Stimulated activated memory B cell treated with anti-CD40 and anti-IgM and Interleukin-4, amounts not matched to agents 10 μg/mL and 1 μg/mL and 100 μg/mL, for 72 hours (primary cell): Measurements from ENCODE around the gene MAP3K14.

Experiments
- ATAC-seq: fragments of 150-1000 bp; cut with Tn5 transposase; 2 replicates; pipeline ENCODE4 v1.10.0; 2021
- H3K27ac Mint-ChIP-seq: one replicate; pipeline ENCODE4 v1.8.0; 2022; ENCODE audit warnings: mild to moderate bottlenecking, mixed read lengths
- H3K27me3 Mint-ChIP-seq: one replicate; pipeline ENCODE4 v1.8.0; 2022; ENCODE audit warnings: mixed read lengths
- H3K36me3 Mint-ChIP-seq: one replicate; pipeline ENCODE4 v1.8.0; 2022; ENCODE audit warnings: mixed read lengths
- H3K4me1 Mint-ChIP-seq: one replicate; pipeline ENCODE4 v1.8.0; 2022; ENCODE audit warnings: mixed read lengths
- H3K4me3 Mint-ChIP-seq: one replicate; pipeline ENCODE4 v1.8.0; 2022; ENCODE audit warnings: mild to moderate bottlenecking, moderate library complexity, mixed read lengths
- H3K9me3 Mint-ChIP-seq: one replicate; pipeline ENCODE4 v1.8.0; 2022; ENCODE audit warnings: mixed read lengths

The MAP3K14 gene

DNA sequence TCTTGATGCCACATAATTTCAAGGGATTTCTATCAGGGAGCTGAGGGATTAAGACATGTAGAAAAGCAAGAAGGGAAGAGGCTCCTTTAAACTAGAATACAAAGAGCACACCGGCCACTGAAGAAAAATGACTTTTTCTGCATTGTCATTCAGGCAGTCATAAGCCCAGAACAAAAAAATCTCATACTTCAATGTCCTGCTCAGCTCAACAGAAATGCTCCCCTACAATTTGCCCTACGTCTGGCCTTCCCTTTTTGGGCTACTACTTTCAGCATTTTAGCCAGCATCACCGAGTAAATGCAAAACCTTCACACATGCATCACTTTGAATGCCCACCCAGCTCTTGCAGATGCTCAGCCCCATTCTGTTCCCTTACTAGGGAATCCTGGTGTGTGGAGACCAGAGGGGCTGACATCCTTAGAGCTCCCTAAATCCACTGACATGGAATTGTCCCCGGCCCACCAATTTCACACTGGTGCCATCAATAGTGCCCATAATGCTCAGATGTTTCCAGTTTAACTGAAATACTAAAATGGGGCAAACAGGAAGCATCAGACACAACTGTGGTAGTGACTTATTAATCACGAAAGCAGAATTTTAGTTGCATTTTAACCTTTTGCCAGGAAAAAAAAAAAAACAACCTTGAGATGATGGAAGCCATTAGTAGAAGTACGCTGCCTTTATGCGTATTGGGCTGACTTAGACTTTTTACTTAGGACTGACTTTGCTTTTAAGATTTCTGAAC, 2.7 kb downstream of the MAP3K14 start:
- Mint-ChIP-seq H3K36me3 (peaks cover 65% of the 10 kb centered on the region), H3K4me3 (peak overlapping the region; percentile 89), H3K9me3 (no peaks in the 10 kb centered on the region), H3K27ac (peak overlapping the region; percentile 90), H3K27me3 (no peaks in the 10 kb centered on the region), H3K4me1 (peaks cover 71% of the 10 kb centered on the region)
- no peak for ATAC-seq

DNA sequence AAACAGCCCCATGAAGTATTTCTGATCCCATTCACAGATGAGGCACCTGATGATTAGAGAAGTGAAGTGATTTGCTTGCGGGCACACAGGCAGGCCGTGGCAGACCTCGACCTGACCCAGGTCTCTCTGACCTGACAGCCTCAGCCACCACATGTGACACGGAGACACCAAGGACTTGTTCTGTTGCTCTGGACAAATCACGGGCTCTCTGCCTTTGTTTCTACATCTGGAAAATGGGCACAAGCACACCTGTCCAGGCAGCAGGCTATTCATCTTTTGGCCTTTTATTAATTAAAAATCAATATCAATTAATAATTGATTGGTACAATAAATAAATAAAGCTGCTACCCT, 3.4 kb downstream of the MAP3K14 start:
- peaks cover 71% of the 10 kb centered on the region for H3K4me1 Mint-ChIP-seq
- no peaks in the 10 kb centered on the region for H3K9me3 Mint-ChIP-seq
- H3K36me3 Mint-ChIP-seq = peaks cover 71% of the 10 kb centered on the region
- peak overlapping the region; percentile 89 for H3K4me3 Mint-ChIP-seq
- no peak for ATAC-seq
- H3K27ac Mint-ChIP-seq = peak overlapping the region; percentile 90
- H3K27me3 Mint-ChIP-seq = no peaks in the 10 kb centered on the region

GRCh38 chr17:45312477-45313420, 4.1 kb downstream of the MAP3K14 start:
- Mint-ChIP-seq H3K27me3 (no peaks in the 10 kb centered on the region), H3K9me3 (no peaks in the 10 kb centered on the region), H3K36me3 (peaks cover 78% of the 10 kb centered on the region), H3K4me3 (peak overlapping the region; percentile 89), H3K4me1 (peaks cover 77% of the 10 kb centered on the region), H3K27ac (peak overlapping the region; percentile 90)
- no peak for ATAC-seq

DNA sequence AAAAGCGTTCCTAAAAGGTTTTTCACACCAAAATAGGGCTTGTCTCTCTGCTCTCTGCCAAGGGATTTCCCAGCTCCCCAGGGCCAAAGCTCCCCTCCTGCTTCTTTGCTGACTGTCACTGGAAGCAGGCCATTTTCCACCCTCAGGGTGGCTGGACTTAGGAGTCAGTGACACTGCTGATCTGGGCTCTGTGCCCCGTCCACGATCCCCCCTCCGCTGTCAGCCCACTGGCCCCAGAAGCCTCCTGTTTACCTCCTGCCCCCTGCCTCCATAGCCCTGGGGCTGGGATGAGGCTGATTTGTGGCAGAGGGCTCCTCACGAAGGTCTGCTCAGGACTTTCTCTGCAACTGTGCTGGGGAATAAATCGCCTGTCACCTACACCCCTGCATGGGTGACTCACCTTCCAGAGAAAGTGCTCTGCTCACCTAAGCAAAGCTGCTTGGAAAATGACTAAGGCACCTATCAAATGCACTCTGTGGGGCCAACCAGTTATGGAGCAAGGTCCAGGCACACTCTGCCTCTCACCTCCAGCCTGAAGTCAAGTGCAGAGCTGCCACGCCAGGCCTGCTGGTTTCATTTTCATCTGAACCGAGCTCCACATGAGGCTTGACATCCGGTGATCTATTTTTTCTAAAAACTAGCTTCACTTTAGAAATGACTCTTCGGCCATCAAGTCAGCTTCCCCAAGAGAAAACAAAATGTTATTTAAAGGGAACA, 4.9 kb downstream of the MAP3K14 start:
- no peaks in the 10 kb centered on the region for H3K9me3 Mint-ChIP-seq
- H3K36me3 Mint-ChIP-seq = peaks cover 85% of the 10 kb centered on the region

DNA sequence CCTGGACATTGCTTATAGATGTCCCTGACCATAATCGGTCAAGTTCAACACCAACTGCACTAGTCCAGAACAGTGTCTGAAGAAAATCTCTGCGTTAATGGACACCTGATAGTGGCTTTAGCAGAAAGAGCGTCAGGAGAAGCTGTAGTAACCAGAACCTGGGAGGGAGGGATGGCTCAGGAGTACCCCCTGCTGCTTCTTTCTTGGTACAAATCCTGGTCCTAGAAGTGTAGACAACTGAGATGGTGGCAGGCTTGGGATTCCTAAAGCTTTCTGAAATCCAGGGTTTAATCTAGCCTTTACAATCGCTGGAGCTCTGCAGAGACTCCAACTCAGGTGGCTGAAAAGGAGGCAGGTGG, 5.4 kb downstream of the MAP3K14 start:
- H3K4me3 Mint-ChIP-seq = peak overlapping the region; percentile 89
- no peak for ATAC-seq

More for the DNA sequence above, 4.9 kb downstream of the MAP3K14 start:
- H3K27me3 Mint-ChIP-seq = no peaks in the 10 kb centered on the region
- peaks cover 83% of the 10 kb centered on the region for H3K4me1 Mint-ChIP-seq
- peak overlapping the region; percentile 90 for H3K27ac Mint-ChIP-seq
- peak overlapping the region; percentile 89 for H3K4me3 Mint-ChIP-seq
- peak; percentile 52 for ATAC-seq

DNA sequence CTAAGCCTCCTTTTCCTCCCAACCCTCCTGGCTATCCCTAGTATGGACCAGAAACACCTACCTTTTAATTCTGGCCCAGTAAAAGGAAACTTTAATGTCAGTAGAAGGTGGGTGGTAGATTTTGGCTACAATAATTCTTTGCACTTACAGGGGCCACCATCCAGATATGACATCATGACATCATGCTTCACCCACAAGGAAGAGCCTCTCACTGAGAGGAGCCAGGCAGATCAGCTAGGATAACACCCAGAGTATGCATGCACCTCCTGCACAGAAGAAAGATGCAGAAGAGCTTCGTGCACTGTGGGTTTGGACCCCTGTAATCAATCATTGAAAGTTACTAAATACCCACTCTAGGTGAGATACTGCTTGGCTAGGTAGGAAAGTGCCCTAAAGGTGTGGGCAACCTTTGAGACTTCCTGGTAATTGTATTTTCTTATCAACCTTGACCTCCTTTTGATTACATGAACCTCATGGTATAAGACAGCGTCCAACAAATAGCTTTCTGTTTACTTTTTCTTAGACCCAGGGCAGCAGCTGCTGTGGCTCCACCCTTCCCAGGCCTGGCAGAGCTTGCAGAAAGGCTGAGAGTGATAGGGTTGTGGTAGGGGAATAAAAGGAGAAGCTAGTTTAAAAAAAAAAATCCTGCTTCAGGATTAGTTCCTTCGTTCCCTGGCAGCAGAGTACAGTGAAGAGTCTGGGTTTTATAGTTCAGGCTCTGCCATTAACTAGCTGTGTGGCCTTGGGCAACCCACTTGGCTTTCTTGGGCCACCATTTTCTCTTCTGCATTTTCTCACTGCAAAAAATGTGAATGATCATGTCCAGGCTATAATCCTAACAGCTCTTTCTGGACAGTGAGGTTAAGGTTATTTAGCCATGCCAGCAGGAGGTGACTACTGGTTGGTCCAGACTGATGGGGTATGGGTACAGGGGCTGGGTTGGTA, 6.2 kb downstream of the MAP3K14 start:
- Mint-ChIP-seq H3K4me1 (peaks cover 90% of the 10 kb centered on the region), H3K27ac (peak overlapping the region; percentile 90), H3K4me3 (peak overlapping the region; percentile 89), H3K36me3 (peaks cover 77% of the 10 kb centered on the region), H3K9me3 (no peaks in the 10 kb centered on the region), H3K27me3 (no peaks in the 10 kb centered on the region)
- no peak for ATAC-seq

More for the DNA sequence above, 5.4 kb downstream of the MAP3K14 start:
- no peaks in the 10 kb centered on the region for H3K27me3 Mint-ChIP-seq
- peak overlapping the region; percentile 90 for H3K27ac Mint-ChIP-seq
- H3K36me3 Mint-ChIP-seq = peaks cover 85% of the 10 kb centered on the region
- peaks cover 86% of the 10 kb centered on the region for H3K4me1 Mint-ChIP-seq
- H3K9me3 Mint-ChIP-seq = no peaks in the 10 kb centered on the region

DNA sequence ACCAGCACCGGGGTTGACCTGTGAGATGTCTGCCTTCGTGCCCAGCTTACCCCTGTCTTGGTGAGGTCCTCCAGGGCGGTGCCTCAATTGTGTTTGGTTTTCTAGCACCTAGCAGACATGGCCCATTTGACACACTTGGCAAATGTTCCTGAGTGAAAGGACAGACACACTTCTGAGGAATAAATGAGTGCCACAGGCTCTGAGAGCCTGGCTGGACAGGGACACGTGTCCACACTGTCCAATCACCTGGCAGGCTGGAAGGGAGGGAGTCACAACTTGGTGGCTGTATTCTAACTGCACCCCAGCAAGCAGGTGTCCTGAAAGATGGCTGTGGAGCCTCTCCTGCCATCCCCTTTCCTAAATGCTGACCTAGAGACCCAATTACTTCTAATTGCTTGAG, 7.4 kb downstream of the MAP3K14 start:
- no peaks in the 10 kb centered on the region for H3K27me3 Mint-ChIP-seq
- H3K9me3 Mint-ChIP-seq = no peaks in the 10 kb centered on the region
- H3K4me1 Mint-ChIP-seq = peaks cover 86% of the 10 kb centered on the region
- H3K4me3 Mint-ChIP-seq = peak overlapping the region; percentile 70
- ATAC-seq = no peak
- H3K27ac Mint-ChIP-seq = peak overlapping the region; percentile 90
- peaks cover 70% of the 10 kb centered on the region for H3K36me3 Mint-ChIP-seq

DNA sequence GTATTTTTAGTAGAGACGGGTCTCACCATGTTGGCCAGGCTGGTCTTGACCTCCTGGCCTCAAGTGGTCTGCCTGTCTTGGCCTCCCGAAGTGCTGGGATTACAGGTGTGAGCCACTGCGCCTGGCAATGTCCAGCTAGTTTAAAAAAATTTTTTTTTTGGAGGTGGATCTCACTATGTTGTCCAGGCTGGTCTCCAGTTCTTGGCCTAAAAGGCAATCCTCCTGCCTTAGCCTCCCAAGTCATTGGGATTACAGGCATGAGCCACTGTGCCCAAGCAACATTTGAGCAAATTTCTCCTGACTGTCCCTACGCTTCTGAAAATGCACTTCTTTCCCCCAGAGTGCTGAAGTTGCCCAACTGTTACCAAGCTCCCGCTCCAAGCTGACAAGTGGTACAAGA, 8.0 kb downstream of the MAP3K14 start:
- Mint-ChIP-seq H3K9me3 (no peaks in the 10 kb centered on the region), H3K27ac (peak overlapping the region; percentile 90), H3K4me1 (peaks cover 86% of the 10 kb centered on the region), H3K4me3 (peak overlapping the region; percentile 70), H3K36me3 (peaks cover 69% of the 10 kb centered on the region), H3K27me3 (no peaks in the 10 kb centered on the region)
- no peak for ATAC-seq

- Mint-ChIP-seq H3K4me3 (peak overlapping the region; percentile 75), H3K4me1 (peaks cover 83% of the 10 kb centered on the region), H3K27me3 (no peaks in the 10 kb centered on the region), H3K27ac (peak overlapping the region; percentile 90), H3K36me3 (peaks cover 65% of the 10 kb centered on the region), H3K9me3 (no peaks in the 10 kb centered on the region)
- no peak for ATAC-seq
These were observed 8.8 kb downstream of the MAP3K14 start for GRCh38 chr17:45308016-45308365.

DNA sequence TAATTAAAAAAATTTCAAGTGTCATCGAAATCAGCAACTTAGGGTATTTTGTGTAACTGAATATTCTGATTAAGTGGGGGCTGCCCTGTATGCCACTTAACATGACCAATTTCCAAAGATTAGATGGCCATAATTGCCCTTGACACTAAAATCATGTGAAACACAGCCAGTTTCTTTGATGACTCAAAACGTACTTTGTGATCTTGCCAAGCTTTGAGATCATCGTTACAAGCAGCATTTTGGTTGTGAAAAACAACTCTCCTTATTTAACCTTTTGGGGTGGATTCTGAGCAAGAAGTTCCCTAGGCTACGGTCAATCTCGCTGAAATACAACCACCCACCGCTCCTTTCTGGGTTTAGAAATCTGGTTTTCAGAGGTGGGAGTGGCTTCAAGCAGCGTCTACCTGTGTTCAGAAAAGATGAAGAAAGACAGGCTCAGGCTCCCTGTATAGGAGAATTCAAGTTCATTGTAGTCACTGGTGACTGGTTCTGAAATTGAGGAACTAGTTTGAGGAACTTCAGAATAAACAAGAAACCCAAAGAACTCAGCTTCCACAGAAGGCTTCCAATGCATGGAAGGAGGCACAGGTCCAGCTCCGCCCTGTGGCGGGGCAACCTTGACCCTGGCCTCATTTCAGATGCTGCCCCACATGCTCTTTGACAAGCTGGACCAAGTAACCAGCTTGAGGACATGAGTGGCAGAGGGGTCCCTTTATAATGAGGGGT, 9.4 kb downstream of the MAP3K14 start:
- H3K27ac Mint-ChIP-seq = peak overlapping the region; percentile 90
- H3K27me3 Mint-ChIP-seq = no peaks in the 10 kb centered on the region
- peak; percentile 82 for ATAC-seq
- no peaks in the 10 kb centered on the region for H3K9me3 Mint-ChIP-seq
- H3K4me3 Mint-ChIP-seq = peak overlapping the region; percentile 75
- H3K36me3 Mint-ChIP-seq = peaks cover 67% of the 10 kb centered on the region
- peaks cover 83% of the 10 kb centered on the region for H3K4me1 Mint-ChIP-seq

- H3K36me3 Mint-ChIP-seq = peaks cover 61% of the 10 kb centered on the region
- H3K4me1 Mint-ChIP-seq = peaks cover 84% of the 10 kb centered on the region
- no peaks in the 10 kb centered on the region for H3K9me3 Mint-ChIP-seq
- peak overlapping the region; percentile 90 for H3K27ac Mint-ChIP-seq
- ATAC-seq = no peak
- no peaks in the 10 kb centered on the region for H3K27me3 Mint-ChIP-seq
- H3K4me3 Mint-ChIP-seq = no peak overlapping the region
These were observed 10.2 kb downstream of the MAP3K14 start for GRCh38 chr17:45306623-45307022.

- Mint-ChIP-seq H3K4me1 (peaks cover 84% of the 10 kb centered on the region), H3K27me3 (no peaks in the 10 kb centered on the region), H3K4me3 (peak overlapping the region; percentile 36), H3K9me3 (no peaks in the 10 kb centered on the region), H3K36me3 (peaks cover 56% of the 10 kb centered on the region), H3K27ac (peak overlapping the region; percentile 90)
- ATAC-seq = no peak
These were observed 10.7 kb downstream of the MAP3K14 start for GRCh38 chr17:45306094-45306493.

GRCh38 chr17:45305530-45306087, 11.2 kb downstream of the MAP3K14 start:
- Mint-ChIP-seq H3K4me3 (no peak overlapping the region), H3K9me3 (no peaks in the 10 kb centered on the region), H3K4me1 (peaks cover 84% of the 10 kb centered on the region), H3K36me3 (peaks cover 53% of the 10 kb centered on the region), H3K27ac (peak overlapping the region; percentile 90), H3K27me3 (no peaks in the 10 kb centered on the region)
- no peak for ATAC-seq
